ENCODE measurements around the gene KIRREL3.
"Not testable (repeated sequence)": the region's sequence is repeated elsewhere in the genome, so short reads cannot be mapped to it uniquely, and the experiment has no call there.

KIRREL3 gene

GRCh38 chr11:126996036-126996804, 4.3 kb downstream of the KIRREL3 start:
- no peak for DNase-seq

- DNase-seq = no peak
Measured at GRCh38 chr11:126993599-126993998, 7.0 kb downstream of the KIRREL3 start.

GRCh38 chr11:126992804-126993111, 7.8 kb downstream of the KIRREL3 start:
- DNase-seq = no peak

GRCh38 chr11:126992065-126992803, 8.3 kb downstream of the KIRREL3 start:
- no peak for DNase-seq

- DNase-seq = no peak
Measured at GRCh38 chr11:126991596-126991995, 9.0 kb downstream of the KIRREL3 start.

GRCh38 chr11:126990716-126991480, 9.7 kb downstream of the KIRREL3 start:
- DNase-seq = no peak

- DNase-seq = peak; percentile 73
Measured at GRCh38 chr11:126989942-126990715, 10.4 kb downstream of the KIRREL3 start.

- no peak for DNase-seq
Measured at GRCh38 chr11:126988655-126989054, 11.9 kb downstream of the KIRREL3 start.

- no peak for DNase-seq
Measured at GRCh38 chr11:126981635-126982034, 18.9 kb downstream of the KIRREL3 start.

GRCh38 chr11:126978911-126979310, 21.7 kb downstream of the KIRREL3 start:
- peak; percentile 61 for DNase-seq

GRCh38 chr11:126978165-126978564, 22.4 kb downstream of the KIRREL3 start:
- no peak for DNase-seq

- DNase-seq = no peak
Measured at GRCh38 chr11:126973051-126973450, 27.5 kb downstream of the KIRREL3 start.

- no peak for DNase-seq
Measured at GRCh38 chr11:126971305-126971704, 29.3 kb downstream of the KIRREL3 start.

- DNase-seq = peak; percentile 19
Measured at GRCh38 chr11:126969865-126970479, 30.6 kb downstream of the KIRREL3 start.

- DNase-seq = no peak
Measured at GRCh38 chr11:126968915-126969314, 31.7 kb downstream of the KIRREL3 start.

GRCh38 chr11:126965331-126965730, 35.2 kb downstream of the KIRREL3 start:
- no peak for DNase-seq

GRCh38 chr11:126963603-126964363, 36.8 kb downstream of the KIRREL3 start:
- DNase-seq = no peak

- no peak for DNase-seq
Measured at GRCh38 chr11:126963115-126963514, 37.5 kb downstream of the KIRREL3 start.

GRCh38 chr11:126959700-126960099, 40.9 kb downstream of the KIRREL3 start:
- no peak for DNase-seq

GRCh38 chr11:126956635-126957034, 43.9 kb downstream of the KIRREL3 start:
- no peak for DNase-seq

- DNase-seq = not testable (repeated sequence)
Measured at GRCh38 chr11:126952533-126952932, 48.0 kb downstream of the KIRREL3 start.

GRCh38 chr11:126951465-126951864, 49.1 kb downstream of the KIRREL3 start:
- DNase-seq = no peak

All from NCI-H510A (cell line).